GM20000 (cell line): Measurements from ENCODE around the gene MUC15.
"Not testable (repeated sequence)": the region's sequence is repeated elsewhere in the genome, so short reads cannot be mapped to it uniquely, and the experiment has no call there.

Experiments
- DNase-seq: peaks from one replicate; pipeline ENCODE4 v3.0.0; 2012; ENCODE audit warnings: low spot score
- CTCF ChIP-seq: IDR thresholded peaks from 2 replicates; pipeline ENCODE4 v1.5.1; 2012; ENCODE audit warnings: mild to moderate bottlenecking, control low read depth; ENCODE audit errors: extremely low read depth, missing control alignments

MUC15 gene

GRCh38 chr11:26599876-26600434, 27.9 kb upstream of the MUC15 start:
- TF ChIP-seq CTCF = no peak
- DNase-seq = no peak

- no peak for TF ChIP-seq CTCF
- DNase-seq = no peak
These were observed 27.4 kb upstream of the MUC15 start for GRCh38 chr11:26599425-26599824.

- TF ChIP-seq CTCF = no peak
- DNase-seq = no peak
These were observed 25.8 kb upstream of the MUC15 start for GRCh38 chr11:26597899-26598298.

- DNase-seq = not testable (repeated sequence)
These were observed 25.1 kb upstream of the MUC15 start for GRCh38 chr11:26597049-26597689.

- not testable (repeated sequence) for DNase-seq
These were observed 23.3 kb upstream of the MUC15 start for GRCh38 chr11:26595207-26595865.

- TF ChIP-seq CTCF = no peak
- no peak for DNase-seq
These were observed 21.6 kb upstream of the MUC15 start for GRCh38 chr11:26593691-26594090.

- no peak for TF ChIP-seq CTCF
- no peak for DNase-seq
These were observed 15.0 kb upstream of the MUC15 start for GRCh38 chr11:26587073-26587472.

- no peak for DNase-seq
- no peak for TF ChIP-seq CTCF
These were observed 12.8 kb upstream of the MUC15 start for GRCh38 chr11:26584818-26585217.
